Stimulated activated naive B cell treated with anti-CD40 and anti-IgM and Interleukin-4, amounts not matched to agents 10 μg/mL and 1 μg/mL and 100 μg/mL, for 72 hours (primary cell): ENCODE results near the gene FOXP1.

Experiments
- ATAC-seq, 2 donors: fragments of 150-1000 bp; cut with Tn5 transposase; replicated peaks; 2 replicates each; pipeline ENCODE4 v1.10.0; 2021; ENCODE audit warnings: moderate library complexity in 1 of 2
- DNase-seq: peaks from one replicate; pipeline ENCODE4 v3.0.0; 2021
- H3K27ac Mint-ChIP-seq: one replicate; pipeline ENCODE4 v1.8.0; 2022; ENCODE audit warnings: mild to moderate bottlenecking, mixed read lengths
- H3K27me3 Mint-ChIP-seq, 2 donors: one replicate each; pipeline ENCODE4 v1.8.0; 2022; ENCODE audit warnings: mixed read lengths in 2 of 2
- H3K36me3 Mint-ChIP-seq, 2 donors: one replicate each; pipeline ENCODE4 v1.8.0; 2022; ENCODE audit warnings: mixed read lengths in 2 of 2, mild to moderate bottlenecking in 1 of 2
- H3K4me1 Mint-ChIP-seq, 2 donors: one replicate each; pipeline ENCODE4 v1.8.0; 2022; ENCODE audit warnings: mixed read lengths in 2 of 2, mild to moderate bottlenecking in 1 of 2
- H3K4me3 Mint-ChIP-seq, 2 donors: one replicate each; pipeline ENCODE4 v1.8.0; 2022; ENCODE audit warnings: mild to moderate bottlenecking in 2 of 2, mixed read lengths in 2 of 2, moderate library complexity in 1 of 2
- H3K9me3 Mint-ChIP-seq, 2 donors: one replicate each; pipeline ENCODE4 v1.8.0; 2022; ENCODE audit warnings: mixed read lengths in 2 of 2, mild to moderate bottlenecking in 1 of 2

FOXP1 gene

DNA sequence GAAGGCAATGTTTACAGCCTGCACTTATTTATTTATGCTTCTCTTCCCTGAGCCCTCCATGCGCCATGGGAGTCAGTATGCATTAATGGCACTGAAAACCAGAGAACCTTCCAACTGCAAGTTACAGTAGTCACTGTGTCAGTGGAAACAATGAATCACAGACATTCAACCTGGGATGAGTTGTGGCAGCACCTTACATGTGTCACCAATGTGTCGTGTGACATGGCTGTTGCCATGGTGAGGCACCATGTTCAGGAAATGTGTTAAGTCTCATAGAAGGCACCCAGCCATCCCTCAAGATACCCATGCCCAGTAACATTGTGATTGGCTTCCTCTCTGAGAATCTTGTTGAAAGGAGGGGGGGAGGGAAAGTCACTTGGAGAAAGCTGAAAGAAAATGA, 105.0 kb downstream of the FOXP1 start:
- Mint-ChIP-seq H3K27me3 (no peaks in the 10 kb centered on the region), H3K9me3 (peaks cover 5 to 6% of the 10 kb centered on the region in 2 donors), H3K27ac (peak overlapping the region; percentile 82), H3K4me3 (no peak overlapping the region), H3K4me1 (peaks cover 23 to 36% of the 10 kb centered on the region in 2 donors), H3K36me3 (peaks cover 29 to 43% of the 10 kb centered on the region in 2 donors)
- ATAC-seq (peak; percentile 76 to 97), DNase-seq (peak; percentile 39)

GRCh38 chr3:71476950-71477349, 106.6 kb downstream of the FOXP1 start:
- Mint-ChIP-seq H3K27me3 (no peaks in the 10 kb centered on the region), H3K4me1 (peaks cover 28 to 49% of the 10 kb centered on the region in 2 donors), H3K27ac (peak overlapping the region; percentile 14), H3K4me3 (no peak overlapping the region), H3K36me3 (peaks cover 36 to 57% of the 10 kb centered on the region in 2 donors), H3K9me3 (peaks cover 6 to 9% of the 10 kb centered on the region in 2 donors)
- DNase-seq, result no peak
- ATAC-seq, result no peak

DNA sequence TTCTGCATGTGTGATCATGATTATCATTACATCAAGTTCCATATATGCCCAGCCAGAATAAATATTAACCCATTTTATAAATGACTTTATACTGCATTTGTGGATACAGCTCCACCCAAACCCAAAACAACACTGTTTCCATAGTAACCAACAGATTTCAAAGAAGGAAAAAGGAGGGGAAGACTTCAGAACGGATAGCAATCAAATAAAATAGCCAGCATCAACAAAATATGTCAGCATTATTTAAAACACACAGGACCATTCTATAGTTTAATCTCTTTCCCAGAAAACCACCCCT, 114.4 kb downstream of the FOXP1 start:
- ATAC-seq (no peak), DNase-seq (no peak)
- H3K4me1 Mint-ChIP-seq, result peaks cover 29 to 56% of the 10 kb centered on the region in 2 donors
- H3K27ac Mint-ChIP-seq, result no peak overlapping the region
- H3K36me3 Mint-ChIP-seq, result peaks cover 22 to 39% of the 10 kb centered on the region in 2 donors
- H3K4me3 Mint-ChIP-seq, result no peak overlapping the region
- H3K9me3 Mint-ChIP-seq, result peaks cover 0 to 4% of the 10 kb centered on the region in 2 donors
- H3K27me3 Mint-ChIP-seq, result no peaks in the 10 kb centered on the region

DNA sequence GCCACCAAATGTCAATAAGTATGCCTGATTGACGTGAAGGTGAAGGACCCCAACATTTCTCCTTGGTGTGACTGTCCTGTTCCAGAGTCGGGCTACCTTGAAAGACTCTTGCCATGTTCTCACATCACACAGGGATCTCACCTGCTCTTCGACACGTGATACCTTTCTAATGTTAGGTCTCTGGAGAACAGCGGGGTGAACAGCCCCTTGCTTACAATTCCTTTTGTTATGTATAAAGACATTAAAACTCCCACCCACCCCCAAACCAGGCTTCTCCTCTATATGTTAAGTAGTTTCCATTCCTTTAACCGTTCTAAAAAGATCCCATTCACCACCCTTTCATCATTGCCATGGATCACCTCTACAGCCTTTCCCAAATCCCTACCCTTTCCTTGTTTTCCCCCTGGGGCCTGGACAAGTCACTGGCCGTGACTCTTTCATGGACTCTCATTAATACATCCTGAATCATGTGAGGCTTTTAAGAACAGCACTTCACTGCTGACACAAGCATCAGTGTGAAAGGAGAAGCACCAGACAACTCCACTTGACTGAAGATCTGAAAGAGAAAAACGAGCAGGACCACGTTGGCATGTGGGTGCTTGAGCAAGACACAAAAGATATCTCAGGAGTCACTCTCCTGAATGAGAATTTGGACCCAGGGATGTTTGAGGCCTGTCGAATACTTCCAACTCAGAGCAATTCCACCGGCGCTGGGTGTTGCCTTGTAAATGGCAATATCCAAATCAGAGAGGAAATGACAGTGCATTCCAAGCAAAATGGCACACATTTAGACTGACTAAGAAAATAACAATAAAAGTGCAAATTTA, 115.0 kb downstream of the FOXP1 start:
- no peak overlapping the region for H3K4me3 Mint-ChIP-seq
- ATAC-seq (no peak), DNase-seq (no peak)
- H3K27me3 Mint-ChIP-seq, result no peaks in the 10 kb centered on the region
- peaks cover 19 to 38% of the 10 kb centered on the region in 2 donors for H3K36me3 Mint-ChIP-seq
- peaks cover 0 to 4% of the 10 kb centered on the region in 2 donors for H3K9me3 Mint-ChIP-seq
- H3K4me1 Mint-ChIP-seq, result peaks cover 29 to 61% of the 10 kb centered on the region in 2 donors
- H3K27ac Mint-ChIP-seq, result peak overlapping the region; percentile 2

DNA sequence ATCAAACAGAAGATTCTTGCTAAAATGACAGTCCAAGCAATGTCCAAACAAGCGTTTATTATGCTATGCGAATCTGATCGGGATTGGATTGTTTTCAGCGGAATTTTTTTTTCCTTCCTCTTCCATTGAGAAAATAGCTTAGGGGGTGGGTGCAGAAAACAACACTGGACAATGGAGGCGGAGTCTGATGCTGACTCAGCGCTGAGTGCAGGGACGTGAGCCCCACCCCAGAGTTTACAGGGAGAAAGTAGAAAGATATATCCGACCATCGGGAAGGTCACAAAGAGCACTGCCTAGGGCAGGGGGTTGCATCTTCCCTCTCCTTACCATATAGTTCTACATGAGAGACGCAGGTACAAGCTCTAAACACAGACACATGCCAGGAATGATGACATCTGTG, 117.0 kb downstream of the FOXP1 start:
- DNase-seq, result no peak
- peak overlapping the region; percentile 48 for H3K27ac Mint-ChIP-seq
- H3K4me3 Mint-ChIP-seq, result no peak overlapping the region
- no peaks in the 10 kb centered on the region for H3K27me3 Mint-ChIP-seq
- H3K4me1 Mint-ChIP-seq, result peaks cover 24 to 65% of the 10 kb centered on the region in 2 donors
- no peaks in the 10 kb centered on the region for H3K9me3 Mint-ChIP-seq
- no peak for ATAC-seq
- H3K36me3 Mint-ChIP-seq, result peaks cover 13 to 40% of the 10 kb centered on the region in 2 donors

- Mint-ChIP-seq H3K27me3 (no peaks in the 10 kb centered on the region), H3K36me3 (peaks cover 19 to 49% of the 10 kb centered on the region in 2 donors), H3K27ac (peak overlapping the region; percentile 25), H3K4me3 (peak overlapping the region in 1 of 2 donors; percentile 2), H3K9me3 (no peaks in the 10 kb centered on the region), H3K4me1 (peaks cover 29 to 71% of the 10 kb centered on the region in 2 donors)
- ATAC-seq (peak; percentile 67 to 78), DNase-seq (no peak)
Observed at GRCh38 chr3:71465371-71466036, 118.0 kb downstream of the FOXP1 start.

DNA sequence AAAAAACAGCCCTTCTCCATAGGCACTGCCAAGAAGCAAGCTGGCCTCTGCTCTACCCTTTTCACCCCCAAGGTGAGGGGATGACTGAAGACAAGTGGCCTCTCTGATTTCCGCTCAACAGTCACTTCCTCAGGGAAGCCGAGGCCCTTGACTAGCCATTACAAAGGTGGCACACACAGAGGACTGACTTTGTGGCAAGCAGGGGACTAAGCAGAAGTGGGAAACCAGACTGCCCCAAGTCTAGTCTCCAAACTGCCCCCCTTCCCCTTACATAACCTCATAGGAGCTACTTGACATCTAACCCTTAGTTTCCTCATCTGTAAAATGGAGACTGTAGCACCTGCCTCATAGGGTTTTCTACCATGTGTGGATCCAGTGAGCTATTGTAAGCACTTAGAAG, 118.9 kb downstream of the FOXP1 start:
- Mint-ChIP-seq H3K4me3 (no peak overlapping the region), H3K36me3 (peaks cover 20 to 54% of the 10 kb centered on the region in 2 donors), H3K4me1 (peaks cover 28 to 71% of the 10 kb centered on the region in 2 donors), H3K27ac (no peak overlapping the region), H3K27me3 (no peaks in the 10 kb centered on the region), H3K9me3 (no peaks in the 10 kb centered on the region)
- ATAC-seq, result peak; percentile 62 to 76
- DNase-seq, result no peak

DNA sequence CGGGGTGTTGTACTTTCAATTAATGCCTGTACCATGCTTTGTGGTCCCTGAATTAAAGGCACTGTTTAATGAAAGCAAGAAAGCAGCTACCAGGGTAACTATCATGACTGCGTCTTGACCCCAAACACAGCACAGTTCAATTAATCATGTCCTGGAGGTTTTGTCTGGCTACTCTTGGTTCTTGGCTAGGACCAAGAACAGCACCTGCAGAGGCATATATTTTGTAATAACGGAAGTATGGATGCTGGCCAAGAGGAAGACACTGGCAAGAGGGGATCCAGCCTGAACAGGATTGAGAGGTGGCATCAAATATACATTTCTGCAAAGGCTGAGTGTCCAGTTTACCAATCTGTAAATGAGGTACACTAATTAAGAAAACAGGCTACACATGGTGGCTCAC, 119.9 kb downstream of the FOXP1 start:
- Mint-ChIP-seq H3K27me3 (no peaks in the 10 kb centered on the region), H3K4me1 (peaks cover 23 to 70% of the 10 kb centered on the region in 2 donors), H3K9me3 (no peaks in the 10 kb centered on the region), H3K27ac (no peak overlapping the region), H3K4me3 (no peak overlapping the region), H3K36me3 (peaks cover 19 to 47% of the 10 kb centered on the region in 2 donors)
- DNase-seq (no peak), ATAC-seq (no peak)

- Mint-ChIP-seq H3K4me1 (peaks cover 27 to 74% of the 10 kb centered on the region in 2 donors), H3K36me3 (peaks cover 18 to 43% of the 10 kb centered on the region in 2 donors), H3K27ac (peak overlapping the region; percentile 6), H3K4me3 (no peak overlapping the region), H3K27me3 (no peaks in the 10 kb centered on the region), H3K9me3 (no peaks in the 10 kb centered on the region)
- DNase-seq (no peak), ATAC-seq (no peak)
Observed at GRCh38 chr3:71462586-71462985, 120.9 kb downstream of the FOXP1 start.

DNA sequence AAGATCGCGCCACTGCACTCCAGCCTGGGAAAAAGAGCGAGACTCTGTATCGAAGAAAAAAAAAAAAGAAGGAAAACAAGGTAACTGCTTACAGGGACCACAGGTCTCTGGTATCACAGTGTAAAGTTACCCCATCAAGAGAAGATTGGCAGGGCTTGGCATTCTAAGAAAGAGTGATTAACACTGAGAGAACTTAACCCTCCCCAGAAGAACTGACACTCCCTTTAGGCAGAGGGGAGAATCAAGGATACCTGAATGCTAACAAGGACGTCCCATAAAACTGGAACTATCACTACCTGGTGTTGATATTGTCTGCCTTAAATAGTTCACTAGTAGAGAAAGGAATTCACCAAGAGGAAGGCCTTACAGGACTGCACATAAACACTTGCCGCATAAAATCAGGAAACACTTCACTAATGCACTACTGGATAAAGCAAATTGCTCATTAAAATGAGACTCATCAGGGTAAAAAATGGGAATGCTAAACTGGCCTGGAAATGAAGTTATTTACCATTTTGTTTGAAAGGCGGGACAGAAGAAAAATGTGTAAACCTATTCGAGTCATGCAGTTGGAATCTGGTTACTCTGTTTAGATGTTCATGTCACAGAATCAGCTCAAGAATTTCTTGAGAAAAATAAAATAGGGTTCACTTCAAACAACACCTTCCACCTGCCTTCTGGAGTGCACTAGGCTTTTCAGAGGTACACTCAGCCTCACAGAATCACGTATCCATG, 121.6 kb downstream of the FOXP1 start:
- peaks cover 31 to 74% of the 10 kb centered on the region in 2 donors for H3K4me1 Mint-ChIP-seq
- H3K9me3 Mint-ChIP-seq, result no peaks in the 10 kb centered on the region
- H3K27me3 Mint-ChIP-seq, result no peaks in the 10 kb centered on the region
- no peak overlapping the region for H3K4me3 Mint-ChIP-seq
- H3K36me3 Mint-ChIP-seq, result peaks cover 18 to 43% of the 10 kb centered on the region in 2 donors
- DNase-seq (no peak), ATAC-seq (no peak)
- peak overlapping the region; percentile 62 for H3K27ac Mint-ChIP-seq

DNA sequence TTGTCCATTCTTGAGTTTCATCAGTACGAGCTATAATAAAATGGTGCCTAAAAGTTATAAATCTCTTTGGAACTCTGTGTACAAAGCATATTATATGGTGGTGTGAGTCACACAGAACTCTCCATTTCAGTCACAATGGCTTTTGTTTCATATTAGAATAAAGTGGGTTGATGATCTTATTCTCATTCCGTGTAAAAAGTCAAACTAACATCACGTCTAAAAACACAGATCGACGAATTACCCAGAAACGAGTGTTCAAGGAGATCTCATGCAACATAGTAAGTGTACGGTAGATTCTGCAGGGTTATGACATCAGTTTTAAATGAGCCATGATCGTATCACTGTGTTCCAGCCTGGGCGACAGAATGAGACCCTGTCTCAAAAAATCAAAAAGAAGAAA, 122.4 kb downstream of the FOXP1 start:
- DNase-seq (no peak), ATAC-seq (no peak)
- H3K36me3 Mint-ChIP-seq, result peaks cover 11 to 37% of the 10 kb centered on the region in 2 donors
- no peaks in the 10 kb centered on the region for H3K27me3 Mint-ChIP-seq
- peaks cover 32 to 75% of the 10 kb centered on the region in 2 donors for H3K4me1 Mint-ChIP-seq
- no peak overlapping the region for H3K4me3 Mint-ChIP-seq
- peak overlapping the region; percentile 62 for H3K27ac Mint-ChIP-seq
- no peaks in the 10 kb centered on the region for H3K9me3 Mint-ChIP-seq

DNA sequence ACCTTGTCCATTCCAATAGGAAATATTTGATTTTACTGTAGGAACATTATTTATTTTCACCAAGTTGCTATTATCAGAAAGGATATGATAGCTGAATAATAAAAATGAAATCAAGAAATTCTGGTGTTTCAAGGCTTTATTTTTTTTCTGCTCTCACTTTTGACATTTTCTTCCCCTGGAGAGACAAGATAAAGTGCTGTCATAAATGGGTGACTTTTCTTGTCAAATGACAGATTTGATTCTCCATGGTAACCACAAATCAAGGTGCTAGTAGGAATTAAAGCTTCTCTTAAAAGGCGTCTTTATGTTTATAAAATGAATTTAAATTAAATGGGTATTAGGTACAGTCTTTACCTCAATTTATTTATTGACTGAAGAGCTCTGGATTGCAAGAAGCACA, 124.6 kb downstream of the FOXP1 start:
- H3K9me3 Mint-ChIP-seq, result no peaks in the 10 kb centered on the region

GRCh38 chr3:71456826-71457225, 126.7 kb downstream of the FOXP1 start:
- H3K27ac Mint-ChIP-seq, result peak overlapping the region; percentile 89
- H3K36me3 Mint-ChIP-seq, result peaks cover 9 to 17% of the 10 kb centered on the region in 2 donors
- ATAC-seq, result no peak
- H3K27me3 Mint-ChIP-seq, result no peaks in the 10 kb centered on the region
- no peaks in the 10 kb centered on the region for H3K9me3 Mint-ChIP-seq
- no peak for DNase-seq
- peak overlapping the region in 1 of 2 donors; percentile 82 for H3K4me3 Mint-ChIP-seq
- peaks cover 44 to 78% of the 10 kb centered on the region in 2 donors for H3K4me1 Mint-ChIP-seq

More for the DNA sequence above, 124.6 kb downstream of the FOXP1 start:
- H3K27ac Mint-ChIP-seq, result no peak overlapping the region
- H3K4me1 Mint-ChIP-seq, result peaks cover 32 to 75% of the 10 kb centered on the region in 2 donors
- DNase-seq, result no peak
- H3K4me3 Mint-ChIP-seq, result no peak overlapping the region
- peaks cover 11 to 33% of the 10 kb centered on the region in 2 donors for H3K36me3 Mint-ChIP-seq
- no peaks in the 10 kb centered on the region for H3K27me3 Mint-ChIP-seq
- ATAC-seq, result no peak

DNA sequence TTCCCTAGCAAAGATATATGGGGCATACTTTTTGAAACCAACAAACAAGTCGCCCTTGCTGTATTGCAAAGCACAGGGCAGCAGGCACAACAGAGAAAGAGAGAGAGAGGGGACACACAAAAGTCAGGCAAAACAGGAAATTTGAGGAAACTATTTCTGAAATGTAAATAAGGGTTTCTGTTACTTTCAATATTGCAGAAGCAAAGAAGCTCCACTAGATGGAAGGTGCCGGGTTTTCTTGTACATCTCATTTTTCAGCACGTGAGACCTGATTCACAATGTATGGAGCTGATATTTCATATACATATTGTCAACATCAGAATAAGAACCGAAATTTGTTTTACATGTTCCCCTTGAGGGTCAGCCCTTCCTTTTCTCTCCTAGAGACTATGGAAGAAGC, 127.4 kb downstream of the FOXP1 start:
- peak; percentile 23 to 38 for ATAC-seq
- peak overlapping the region; percentile 82 to 83 for H3K4me3 Mint-ChIP-seq
- no peak for DNase-seq

More for the DNA sequence above, 127.4 kb downstream of the FOXP1 start:
- Mint-ChIP-seq H3K27ac (peak overlapping the region; percentile 89), H3K9me3 (no peaks in the 10 kb centered on the region), H3K27me3 (no peaks in the 10 kb centered on the region), H3K4me1 (peaks cover 47 to 80% of the 10 kb centered on the region in 2 donors), H3K36me3 (peaks cover 7 to 11% of the 10 kb centered on the region in 2 donors)
